GM21825 (cell line): ENCODE results near the gene DSCAM.
"Not testable (repeated sequence)": the region's sequence is repeated elsewhere in the genome, so short reads cannot be mapped to it uniquely, and the experiment has no call there.

Experiments
- ATAC-seq: cut with Tn5 transposase; IDR thresholded peaks from one replicate; pipeline ENCODE4 v1.9.1; 2021; ENCODE audit warnings: mild to moderate bottlenecking, moderate library complexity; ENCODE audit not compliant: unreplicated experiment

The DSCAM gene

DNA sequence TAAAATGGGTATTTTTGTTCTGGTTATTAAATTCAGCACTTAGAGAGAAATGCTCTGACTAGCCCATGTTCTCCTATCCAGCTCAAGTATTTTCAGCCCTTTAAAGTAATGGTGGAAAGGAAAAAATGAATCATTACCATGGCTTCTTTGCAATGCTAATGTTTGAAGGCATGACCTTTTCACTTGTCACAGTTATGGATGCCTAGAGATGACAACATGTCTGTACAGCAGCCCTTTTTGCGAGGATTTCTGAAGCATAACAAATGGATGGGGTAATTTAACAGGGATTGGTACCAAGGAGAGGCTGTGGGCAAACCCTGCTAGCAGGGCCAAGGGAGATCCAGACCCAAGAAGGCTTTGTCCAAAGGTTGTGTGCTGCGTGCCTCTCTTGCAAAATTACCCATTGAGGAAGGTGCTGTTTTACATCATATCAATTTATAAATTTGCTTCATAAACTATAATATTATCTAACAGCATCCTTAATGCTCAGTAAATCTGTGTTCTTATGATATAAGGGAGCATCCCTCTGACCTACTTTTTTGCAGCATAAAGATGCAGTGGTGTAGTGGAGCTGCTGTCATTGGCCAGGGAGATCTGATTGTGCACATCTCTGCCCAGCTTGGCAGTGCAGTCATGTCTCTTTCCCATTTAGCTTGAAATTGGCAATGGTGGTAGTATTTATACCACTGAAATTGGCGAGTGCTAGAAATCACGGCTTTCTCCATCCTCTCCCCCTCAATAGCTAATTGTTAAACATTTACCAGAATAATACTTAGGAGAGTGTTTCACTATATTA lies 652.6 kb downstream of the DSCAM start:
- no peak for ATAC-seq

DNA sequence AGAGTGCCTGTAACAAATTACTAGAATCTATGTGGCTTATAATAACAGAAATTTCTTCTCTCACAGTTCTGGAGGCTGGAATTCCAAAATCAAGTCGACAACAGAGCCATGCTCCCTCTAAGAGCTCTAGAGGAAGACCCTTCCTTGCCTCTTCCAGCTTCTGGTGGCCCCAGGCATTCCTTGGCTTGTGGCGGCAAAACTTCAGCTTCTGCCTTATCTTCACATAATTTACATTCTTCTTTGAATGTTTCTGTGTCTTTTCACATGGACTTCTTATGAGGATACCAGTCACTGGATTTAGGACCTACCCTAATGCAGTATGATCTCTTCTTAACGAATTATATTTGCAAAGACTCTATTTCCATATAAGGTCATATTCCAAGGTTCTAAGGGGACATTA lies 655.3 kb downstream of the DSCAM start:
- no peak for ATAC-seq

DNA sequence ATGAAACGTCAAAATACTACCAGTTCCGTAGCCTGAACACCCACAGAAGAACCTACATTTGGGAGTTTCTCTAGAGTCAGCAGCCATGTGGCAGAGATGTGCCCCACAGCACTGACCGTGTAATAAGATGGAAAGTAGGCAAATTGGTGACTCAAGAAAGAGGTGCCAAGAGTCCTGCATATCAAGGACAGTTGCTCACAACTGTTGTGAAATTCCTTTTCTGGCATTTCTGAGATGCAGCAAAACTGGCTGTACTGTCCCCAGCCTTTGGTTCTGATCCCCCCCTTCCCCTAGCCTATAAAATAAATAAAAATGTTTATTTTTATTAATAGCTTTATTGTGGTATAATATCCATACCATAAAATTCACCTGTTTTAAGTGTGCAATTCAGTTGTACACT lies 655.8 kb downstream of the DSCAM start:
- ATAC-seq: no peak

DNA sequence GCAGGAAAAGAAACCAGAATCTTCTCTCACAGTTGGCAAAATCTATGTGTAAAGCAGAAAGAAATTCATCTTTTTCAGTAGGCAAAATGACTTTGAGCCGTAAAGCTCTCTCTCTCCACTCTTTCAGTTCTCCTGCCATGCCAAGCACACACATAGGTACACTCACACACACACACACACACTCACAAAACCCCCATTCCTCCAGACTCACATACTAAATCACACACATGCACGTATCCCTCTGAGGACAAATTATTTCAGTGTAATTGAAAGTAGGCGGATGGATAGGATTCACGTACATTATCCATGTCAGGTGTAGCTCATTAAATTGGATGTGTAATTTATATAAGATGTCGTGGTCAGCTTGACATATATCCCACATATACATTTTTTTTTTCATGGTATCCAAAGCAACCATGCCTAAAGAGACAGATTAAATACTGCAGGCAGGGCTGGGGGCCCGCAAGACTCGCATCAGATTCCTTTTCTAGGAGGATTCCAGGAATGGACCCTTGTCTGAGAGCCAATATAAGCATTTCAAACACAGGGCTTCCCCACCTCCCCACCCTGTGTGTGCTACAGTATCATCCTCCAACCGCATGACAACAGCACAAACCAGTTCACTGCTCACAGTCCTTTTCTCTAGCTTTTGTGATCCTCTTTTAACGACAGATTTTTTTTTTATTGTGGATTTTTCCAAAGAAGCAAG lies 658.9 kb downstream of the DSCAM start:
- ATAC-seq: no peak

DNA sequence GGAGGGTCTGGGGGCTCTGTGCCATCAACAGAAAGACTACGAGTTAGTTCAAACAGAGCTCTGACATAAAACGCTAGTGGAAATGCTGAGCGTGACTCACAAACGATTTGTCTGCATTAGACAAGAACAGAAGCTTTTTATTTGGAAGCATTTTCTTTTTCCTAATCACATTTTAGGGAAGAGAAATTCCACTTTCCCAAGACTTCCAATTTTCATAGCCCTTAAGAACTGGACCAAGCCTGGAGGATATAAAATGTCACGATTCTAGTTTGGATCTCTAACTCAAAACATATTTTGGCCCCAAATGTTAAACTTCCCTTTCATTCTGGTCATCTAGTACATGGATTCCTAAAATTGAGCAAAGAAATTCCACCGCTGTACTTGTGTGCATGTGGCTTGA lies 659.7 kb downstream of the DSCAM start:
- ATAC-seq: no peak

GRCh38 chr21:40186045-40186444 lies 660.9 kb downstream of the DSCAM start:
- ATAC-seq: no peak

GRCh38 chr21:40185208-40185607 lies 661.8 kb downstream of the DSCAM start:
- no peak for ATAC-seq

DNA sequence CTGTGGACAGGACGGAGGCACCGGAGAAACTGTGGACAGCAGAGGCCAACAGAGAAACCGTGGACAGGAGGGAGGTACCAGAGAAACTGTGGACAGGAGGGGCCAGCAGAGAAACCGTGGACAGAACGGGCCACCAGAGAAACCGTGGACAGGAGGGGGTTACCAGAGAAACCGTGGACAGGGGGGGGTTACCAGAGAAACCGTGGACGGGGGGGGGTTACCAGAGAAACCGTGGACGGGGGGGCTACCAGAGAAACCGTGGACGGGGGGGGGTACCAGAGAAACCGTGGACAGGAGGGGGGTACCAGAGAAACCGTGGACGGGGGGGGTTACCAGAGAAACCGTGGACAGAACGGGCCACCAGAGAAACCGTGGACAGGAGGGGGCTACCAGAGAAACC lies 664.5 kb downstream of the DSCAM start:
- ATAC-seq: not testable (repeated sequence)

- no peak for ATAC-seq
Observed at GRCh38 chr21:40179166-40179565, 667.8 kb downstream of the DSCAM start.

DNA sequence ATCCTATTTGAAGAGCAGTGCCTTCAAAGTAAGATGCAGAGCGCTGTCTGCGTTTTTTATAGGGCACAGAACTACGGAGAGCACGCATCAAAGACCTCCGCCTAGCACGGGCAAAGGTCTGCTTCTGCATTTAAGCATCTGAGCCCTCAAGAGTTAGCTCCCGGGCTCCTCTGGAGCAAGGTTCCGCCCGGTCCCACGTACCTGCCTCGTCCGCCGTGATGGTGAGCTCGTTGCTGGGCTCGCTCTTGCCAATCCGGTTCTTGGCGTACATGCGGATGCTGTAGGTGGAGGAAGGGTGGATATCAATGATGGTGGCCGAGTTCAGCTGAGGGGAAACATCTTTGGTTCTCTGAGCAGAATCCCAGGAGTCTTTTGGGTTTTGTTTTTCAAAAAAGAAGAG lies 668.2 kb downstream of the DSCAM start:
- no peak for ATAC-seq

DNA sequence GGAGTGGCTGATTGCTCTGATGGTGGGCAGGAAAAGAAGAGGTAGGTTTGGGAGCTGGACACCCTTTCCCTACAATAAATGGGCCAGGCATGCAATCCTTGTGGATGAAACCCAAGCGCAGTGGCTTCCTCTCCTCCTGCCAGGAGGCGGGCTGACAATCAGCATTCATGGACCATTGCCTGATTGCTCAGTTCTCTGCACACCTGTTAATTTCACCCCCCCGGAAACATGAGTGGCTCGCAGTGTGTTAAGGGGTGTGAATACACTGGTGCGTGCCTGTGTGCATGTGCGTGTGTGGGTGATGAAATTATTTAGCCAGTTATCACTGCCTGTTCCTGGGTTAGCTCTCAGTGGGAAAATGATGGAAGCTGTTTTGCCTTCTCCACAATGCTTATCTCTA lies 669.0 kb downstream of the DSCAM start:
- no peak for ATAC-seq

DNA sequence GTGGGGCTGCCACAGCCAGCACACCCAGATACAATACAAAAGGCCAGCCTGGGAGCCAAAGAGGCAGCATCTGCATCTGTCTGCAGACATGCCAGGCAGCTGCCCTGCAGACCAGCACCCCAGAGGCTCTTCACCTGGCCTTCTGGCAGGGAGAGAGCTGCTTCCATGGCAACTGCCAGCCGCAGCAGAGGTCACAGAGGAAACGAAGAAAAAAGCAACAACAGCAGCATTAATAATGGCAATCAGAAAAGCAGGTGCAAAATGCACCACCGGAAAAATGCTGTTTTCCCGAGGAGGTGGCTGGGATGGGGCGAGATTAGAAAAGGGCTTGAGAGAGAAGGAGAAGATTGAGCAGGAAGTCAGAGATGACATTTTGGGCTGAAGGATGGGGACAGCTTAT lies 670.2 kb downstream of the DSCAM start:
- no peak for ATAC-seq

DNA sequence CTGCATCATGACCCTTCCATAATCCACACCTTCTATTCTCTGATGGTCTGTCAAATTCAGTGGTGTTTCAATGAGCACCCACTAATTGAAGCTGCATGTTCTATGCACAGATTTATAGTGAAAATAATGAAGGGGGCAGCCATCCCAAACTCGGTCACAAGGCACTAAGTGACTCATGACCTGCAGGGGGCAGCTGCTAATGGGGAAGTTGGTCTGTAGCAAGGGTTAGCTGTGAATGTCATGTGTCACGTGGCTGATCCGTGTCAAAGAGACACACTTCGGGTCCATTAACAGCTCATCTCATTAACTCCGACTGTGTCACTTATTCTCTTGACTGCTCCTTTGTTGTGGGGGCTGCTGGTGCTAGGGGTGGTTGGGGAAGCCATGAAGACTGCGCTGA lies 673.1 kb downstream of the DSCAM start:
- ATAC-seq: no peak

GRCh38 chr21:40169971-40170370 lies 677.0 kb downstream of the DSCAM start:
- ATAC-seq: no peak

GRCh38 chr21:40166291-40166843 lies 680.6 kb downstream of the DSCAM start:
- no peak for ATAC-seq

GRCh38 chr21:40165773-40166070 lies 681.2 kb downstream of the DSCAM start:
- no peak for ATAC-seq

GRCh38 chr21:40164905-40165772 lies 681.8 kb downstream of the DSCAM start:
- no peak for ATAC-seq

DNA sequence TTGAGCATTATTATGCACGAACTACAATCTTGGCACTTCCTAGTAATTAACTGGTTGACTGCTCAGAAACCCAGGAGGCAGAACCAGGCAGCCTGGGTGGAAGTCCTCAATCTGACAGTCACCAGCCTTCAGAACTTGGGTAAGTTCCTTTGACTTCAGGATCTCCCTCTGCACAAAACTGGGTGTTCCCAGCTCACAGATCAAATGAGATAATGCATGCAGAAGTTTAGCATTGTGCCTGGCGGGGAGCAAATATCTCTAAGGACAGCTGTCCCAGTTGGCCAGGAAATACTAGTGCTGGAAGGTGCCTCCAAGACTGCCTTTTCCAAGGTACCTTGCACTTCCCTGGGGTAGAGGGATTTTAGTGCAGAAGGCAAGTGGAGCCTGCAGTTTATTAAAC lies 684.9 kb downstream of the DSCAM start:
- no peak for ATAC-seq

GRCh38 chr21:40160911-40161310 lies 686.0 kb downstream of the DSCAM start:
- ATAC-seq: no peak

GRCh38 chr21:40158366-40158765 lies 688.6 kb downstream of the DSCAM start:
- no peak for ATAC-seq

DNA sequence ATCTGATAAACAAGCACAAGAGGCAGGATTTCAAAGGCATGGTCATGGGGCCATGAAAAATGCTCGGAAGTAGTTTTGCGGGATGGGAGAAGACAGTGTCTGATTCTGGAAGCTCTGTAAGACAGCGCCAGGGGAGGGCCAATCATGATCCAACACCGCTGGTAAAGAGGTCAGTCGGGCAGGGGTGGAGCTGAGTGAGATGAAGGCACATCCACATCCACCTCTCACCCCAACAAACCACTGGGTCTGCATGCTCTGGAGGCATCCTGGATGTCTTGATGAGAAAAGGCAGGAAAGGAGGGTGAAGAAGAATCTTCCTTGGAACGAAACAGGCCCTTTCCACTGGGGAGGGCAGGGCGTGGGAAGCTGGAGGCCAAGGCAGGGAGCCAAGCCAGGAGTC lies 691.4 kb downstream of the DSCAM start:
- no peak for ATAC-seq
